Activated CD4-positive, alpha-beta T cell treated with anti-CD3 and anti-CD28 coated beads for 4 hours (primary cell): ENCODE data around the gene GNAQ.

Experiments
- DNase-seq, 2 donors: peaks; one replicate each; pipeline ENCODE4 v3.0.0-alpha.2; 2020

GNAQ gene

DNA sequence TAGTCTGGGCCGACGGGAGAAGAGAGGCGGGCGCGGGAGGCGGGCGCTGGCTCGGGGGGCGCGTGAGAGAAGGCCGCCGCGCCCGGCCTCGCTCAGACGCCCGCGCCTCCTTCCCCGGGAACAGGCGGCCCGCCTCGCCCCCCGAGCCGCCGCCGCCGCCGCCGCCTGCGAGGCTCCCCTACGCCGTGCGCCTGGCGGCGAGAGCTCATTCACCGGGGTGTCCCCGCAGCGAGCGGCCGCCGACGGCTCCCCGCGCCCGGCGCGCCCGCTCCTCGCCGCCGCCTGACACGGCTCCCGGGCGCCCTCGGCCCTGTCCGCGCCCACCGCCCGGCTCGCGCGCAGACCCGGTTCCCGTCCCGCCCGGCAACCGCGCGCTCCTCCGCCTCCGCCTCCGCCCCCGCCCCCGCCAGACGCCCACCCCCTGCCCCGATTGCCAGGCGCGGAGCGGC lies at the start of gene GNAQ:
TSS of gene GNAQ (minus strand) at position 368 of the 449 bp plus-strand sequence. CDS start 576 bp downstream, outside the sequence.
- DNase-seq: no peak

DNA sequence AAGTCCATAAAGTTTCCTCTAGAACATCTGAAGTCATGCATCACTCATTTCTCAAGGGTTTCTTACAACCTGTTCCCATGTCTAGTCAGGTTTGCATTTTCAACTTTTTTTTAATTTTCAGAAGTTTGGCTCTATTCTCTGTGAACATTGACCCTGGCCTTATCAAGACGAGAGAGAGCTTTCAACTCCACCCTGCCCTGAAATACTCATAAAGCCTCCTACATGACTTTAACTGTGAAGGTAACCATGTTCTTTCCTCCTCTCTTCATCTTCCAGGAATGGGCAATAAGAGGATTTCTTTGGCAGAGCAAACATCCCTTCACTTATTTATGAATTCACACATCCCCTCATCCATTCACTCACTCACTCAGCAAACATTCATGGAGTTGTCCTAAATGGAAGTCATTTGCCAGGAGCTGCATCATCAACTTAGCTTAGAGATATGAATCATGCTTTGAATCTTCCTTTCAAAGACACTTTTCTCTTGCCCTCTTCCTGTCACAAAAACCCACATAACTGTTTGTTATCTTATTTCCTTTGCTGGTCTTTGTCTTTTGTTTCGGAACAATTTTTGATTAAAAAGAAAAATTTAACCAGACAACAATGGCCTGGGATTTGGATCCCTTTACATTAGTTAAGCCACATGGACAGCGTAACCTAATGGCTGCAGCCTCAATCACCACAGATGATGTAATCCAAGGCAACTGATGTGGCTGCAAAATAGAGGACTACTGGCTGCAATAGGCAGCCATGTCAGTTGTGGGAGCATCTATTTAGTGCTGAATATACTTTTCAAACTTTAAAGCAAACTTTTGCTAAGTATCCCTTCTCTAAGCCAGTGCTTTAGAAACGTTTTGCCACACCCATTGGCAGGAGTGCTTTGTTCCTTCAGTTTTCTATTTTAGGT lies 43.0 kb upstream of the GNAQ start:
- DNase-seq: peak in 1 of 2 donors; percentile 4

DNA sequence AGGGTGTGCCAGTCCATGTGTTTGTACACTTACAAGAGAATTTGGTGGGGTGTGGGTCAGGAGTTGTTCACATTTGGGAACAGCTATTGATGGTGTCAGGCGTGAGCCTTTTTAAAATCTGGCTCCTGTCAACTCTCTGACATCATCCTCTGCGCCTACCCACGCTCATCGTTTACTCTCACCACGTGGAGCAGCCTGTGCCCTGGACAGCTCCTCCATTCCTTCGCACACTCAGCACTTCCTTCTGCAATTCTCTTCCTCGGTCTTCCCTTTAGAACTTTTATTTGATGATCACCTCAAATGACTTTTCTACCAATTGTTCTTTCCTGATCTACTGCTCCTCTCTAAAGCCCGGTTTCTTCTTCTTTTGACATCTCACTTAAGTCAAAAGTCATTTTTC lies 42.1 kb upstream of the GNAQ start:
- no peak for DNase-seq

DNA sequence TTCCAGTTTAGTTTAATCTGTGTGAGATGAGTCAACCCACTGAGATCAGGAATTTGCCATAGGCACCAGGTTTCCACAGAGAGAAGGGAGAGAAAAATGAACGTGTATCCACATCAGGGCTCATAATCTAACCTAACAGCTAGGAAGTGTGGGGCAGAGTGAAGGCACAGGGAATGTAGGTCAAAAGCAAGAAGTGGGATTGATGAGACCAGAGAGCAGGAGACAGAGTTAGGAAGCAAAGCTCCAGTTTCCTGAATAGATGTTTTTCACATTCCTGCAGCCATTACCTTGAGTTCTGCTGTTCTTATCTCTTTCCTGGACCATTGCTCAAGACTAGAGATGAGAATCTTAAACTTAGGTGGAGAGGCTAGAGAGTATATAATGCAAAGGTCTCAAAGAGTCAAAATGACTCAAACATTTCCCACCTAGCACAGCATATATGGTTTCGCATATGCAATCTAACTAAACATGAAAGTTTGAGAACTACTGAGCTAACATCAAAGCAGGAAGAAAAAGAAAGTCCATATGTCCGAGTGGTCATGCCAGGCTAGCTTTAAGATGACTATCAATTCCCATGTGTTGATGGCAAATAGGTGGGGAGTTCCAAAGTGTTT lies 41.1 kb upstream of the GNAQ start:
- no peak for DNase-seq

DNA sequence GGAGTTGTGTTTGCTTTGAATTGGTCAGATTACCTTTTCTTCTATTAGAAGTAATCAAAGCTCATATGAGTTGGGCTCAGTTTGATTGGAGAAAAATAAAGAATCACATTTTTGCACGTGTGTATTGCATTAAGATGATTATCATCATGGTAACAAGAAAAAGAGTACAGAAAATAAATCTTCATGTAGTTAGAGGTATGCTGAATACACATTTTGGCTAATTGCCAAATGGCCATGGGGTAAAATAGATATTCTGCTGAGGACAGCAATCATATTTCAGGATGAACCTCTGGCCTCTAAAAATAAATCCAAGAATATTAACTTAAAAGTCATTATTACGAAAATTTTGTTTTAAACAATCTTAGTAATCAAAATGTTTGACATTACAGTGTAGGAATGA lies 38.9 kb upstream of the GNAQ start:
- DNase-seq: no peak

DNA sequence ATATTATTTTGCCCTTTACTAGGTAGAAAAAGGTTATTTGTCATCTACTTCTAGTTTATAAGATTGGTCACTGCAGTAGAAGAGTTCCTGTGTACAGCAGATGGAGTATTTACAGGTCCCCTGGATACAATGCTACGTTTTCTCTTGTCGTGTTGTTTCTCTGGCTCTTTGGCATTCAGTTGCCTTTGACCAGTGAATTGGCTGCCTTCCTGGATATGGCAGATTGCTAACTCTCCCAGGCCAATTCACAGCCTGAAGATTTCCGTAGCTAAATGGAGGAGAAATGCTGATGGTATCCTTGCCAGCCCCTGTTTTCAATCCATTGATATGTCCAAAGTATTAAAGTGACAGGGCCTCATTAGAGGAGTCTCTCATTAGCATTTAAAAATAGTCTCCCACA lies 32.5 kb upstream of the GNAQ start:
- DNase-seq: no peak

DNA sequence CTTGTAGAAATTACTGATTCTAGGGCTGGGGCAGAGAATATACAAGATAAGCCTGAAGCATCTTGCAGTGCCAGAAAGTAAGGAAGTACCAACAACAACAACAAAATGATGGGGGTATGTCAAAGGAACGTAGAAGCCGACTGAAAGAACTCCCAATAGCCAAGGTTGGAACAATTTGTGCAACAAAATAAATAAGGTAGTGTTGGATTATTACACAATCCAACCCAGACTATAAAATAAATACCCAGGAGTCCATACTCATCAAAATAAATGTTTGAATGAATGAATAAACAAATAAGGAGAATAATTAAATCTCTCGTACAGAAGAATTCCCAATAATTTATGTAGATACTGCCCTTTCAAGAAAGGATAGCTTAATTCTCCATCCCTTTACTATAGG lies 31.1 kb upstream of the GNAQ start:
- no peak for DNase-seq

DNA sequence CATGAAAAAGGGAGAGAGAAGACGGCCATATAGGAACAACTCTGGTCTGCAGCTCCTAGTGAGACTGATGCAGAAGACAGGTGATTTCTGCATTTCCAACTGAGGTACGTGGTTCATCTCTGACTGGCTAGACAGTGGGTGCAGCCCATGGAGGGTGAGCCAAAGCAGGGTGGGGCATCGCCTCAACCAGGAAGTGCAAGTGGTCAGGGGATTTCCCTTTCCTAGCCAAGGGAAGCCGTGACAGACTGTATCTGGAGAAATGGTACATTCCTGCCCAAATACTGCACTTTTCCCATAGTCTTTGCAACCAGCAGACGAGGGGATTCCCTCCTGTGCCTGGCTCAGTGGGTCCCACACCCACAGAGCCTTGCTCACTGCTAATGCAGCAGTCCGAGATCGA lies 22.6 kb upstream of the GNAQ start:
- peak; percentile 25 to 39 for DNase-seq

DNA sequence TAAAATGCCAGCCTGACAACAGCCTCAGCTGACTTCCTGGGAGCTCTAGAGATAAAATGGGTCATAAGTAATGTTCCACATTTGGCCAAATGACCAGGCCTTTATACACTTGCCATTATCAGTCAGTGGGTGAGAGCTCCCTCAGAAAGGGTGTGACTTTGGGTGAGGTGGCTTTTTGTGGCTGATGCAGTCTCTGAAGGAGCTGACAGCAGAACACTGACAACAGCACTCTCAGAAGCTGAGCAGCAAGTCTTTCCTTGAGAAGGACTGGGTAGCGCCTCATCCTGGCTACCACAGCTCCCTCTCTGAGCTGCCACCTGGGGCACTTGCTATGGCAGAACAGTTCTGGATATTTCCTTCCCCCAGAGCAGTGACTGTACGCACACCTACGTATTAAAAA lies 22.0 kb upstream of the GNAQ start:
- no peak for DNase-seq

DNA sequence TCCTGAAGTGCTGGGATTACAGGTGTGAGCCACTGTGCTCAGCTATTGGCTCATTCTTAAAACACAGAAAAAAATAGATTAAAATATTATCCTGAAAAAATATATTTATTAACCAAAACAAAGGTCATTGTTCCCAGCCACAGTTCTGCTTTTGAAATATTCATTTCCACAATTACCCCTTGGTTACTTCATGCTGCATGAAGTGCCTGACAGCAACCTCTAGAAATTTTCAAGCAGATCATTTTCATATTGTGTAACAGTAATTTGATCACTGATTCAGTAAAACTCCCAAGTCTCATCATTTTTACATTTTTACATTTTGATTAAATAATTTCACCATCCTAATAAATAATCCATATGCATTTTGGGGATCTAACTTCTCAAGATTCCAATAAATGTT lies 18.8 kb upstream of the GNAQ start:
- DNase-seq: no peak

DNA sequence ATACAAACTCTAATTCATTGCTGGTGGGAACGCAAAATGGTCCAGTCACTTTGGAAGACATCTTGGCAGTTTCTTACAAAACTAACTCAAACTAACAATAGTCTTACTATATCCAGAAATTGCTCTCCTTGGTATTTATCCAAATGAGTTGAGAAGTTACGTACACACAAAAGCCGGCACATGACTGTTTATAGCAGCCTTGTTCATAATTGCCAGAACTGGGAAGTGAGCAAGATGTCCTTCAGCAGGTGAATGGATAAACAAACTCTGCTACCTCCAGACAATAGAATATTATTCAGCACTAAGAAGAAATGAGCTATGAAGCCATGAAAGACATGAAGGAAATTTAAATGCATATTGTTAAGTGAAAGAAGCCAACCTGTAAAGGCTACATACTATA lies 17.9 kb upstream of the GNAQ start:
- no peak for DNase-seq

DNA sequence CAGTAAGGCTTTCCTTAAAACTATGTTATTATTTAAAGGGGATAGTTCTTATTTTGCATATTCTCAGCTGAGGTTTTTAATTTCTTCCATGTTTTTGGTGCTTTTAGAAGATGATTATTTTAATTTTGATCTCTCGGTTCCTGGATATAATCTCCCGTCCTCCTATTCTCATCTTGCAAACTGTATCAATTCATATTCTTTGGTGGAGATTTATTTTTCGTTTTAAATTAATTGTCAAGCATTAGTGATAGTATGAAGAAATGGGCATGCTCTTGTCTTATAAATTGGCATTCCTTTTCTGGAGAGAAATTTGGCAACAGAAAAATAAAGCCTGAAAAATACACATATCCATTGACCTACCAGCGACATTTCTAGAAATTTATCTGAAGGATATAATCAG lies 15.5 kb upstream of the GNAQ start:
- no peak for DNase-seq

DNA sequence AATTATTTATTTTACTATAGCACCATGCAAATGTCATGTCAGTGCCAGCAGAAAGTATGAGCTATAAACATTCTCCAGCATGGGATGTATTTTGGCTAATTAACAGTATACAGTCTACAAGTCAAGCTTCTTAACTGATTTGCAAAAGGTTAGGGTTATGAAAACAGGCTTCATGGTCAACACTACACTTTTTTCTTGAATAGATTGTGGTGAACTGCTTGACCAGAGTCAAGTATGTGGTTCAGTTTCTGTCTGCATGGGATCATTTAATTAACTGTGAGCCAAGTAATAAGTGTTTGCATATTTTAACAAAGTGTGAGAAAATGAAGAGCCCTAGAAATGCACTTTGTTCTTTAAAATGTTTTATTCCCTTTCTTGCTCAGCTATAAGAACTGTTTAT lies 14.5 kb upstream of the GNAQ start:
- DNase-seq: no peak

DNA sequence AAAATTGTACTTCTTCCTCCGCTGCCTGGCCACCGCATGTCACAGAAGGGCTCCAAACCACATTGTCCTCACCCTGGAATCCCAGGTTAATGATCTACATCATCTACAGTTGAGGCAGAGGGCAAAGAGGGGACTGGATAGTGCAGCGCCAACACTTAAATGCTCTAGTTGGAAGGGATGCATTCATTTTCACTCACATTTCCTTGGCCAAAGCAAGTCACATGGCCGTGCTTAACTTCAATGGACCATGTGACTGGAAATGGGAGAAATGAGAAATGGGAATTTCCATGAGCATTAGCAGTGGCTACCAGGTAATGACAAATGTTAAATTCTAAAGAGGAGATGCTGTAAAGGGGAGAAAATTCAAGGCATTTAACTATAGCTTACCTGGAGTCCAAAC lies 13.3 kb upstream of the GNAQ start:
- no peak for DNase-seq

DNA sequence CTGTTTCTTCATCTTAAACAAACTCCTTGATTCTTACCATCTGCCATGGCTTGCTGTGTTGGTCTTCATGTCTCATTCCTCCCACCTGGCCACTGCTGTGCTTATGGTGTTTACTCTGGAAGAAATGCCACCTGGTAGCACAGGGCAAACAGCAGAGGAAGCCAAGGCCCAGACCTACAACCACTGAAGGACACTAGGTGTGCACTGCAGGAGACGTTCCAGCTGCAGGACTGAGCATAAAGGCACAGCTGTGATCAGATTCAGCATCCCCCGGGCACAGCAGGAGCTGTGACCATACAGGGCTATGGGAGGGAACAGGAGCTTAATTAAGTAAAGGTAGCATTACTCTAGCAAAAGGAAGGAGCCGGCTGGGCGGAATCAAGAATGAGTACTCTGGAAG lies 12.6 kb upstream of the GNAQ start:
- DNase-seq: no peak

DNA sequence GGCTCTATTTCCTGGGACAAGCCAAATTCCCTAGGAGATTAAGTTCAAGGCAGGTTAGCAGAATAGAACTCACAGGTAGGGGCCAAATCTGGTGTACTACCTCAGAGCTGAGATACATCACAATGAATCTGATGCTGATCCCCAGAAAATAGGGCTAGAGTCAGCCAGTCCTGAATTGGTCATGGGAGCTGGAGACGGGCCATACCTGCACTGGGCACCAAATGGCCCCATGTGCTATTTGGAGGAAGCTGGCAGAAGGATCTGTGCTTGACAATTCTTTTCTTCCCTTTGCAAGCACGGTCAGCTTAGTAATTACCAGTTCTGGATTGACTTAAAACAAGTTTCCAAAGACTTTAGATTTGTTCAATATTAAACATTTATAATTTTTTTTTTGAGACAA lies 10.4 kb upstream of the GNAQ start:
- no peak for DNase-seq

DNA sequence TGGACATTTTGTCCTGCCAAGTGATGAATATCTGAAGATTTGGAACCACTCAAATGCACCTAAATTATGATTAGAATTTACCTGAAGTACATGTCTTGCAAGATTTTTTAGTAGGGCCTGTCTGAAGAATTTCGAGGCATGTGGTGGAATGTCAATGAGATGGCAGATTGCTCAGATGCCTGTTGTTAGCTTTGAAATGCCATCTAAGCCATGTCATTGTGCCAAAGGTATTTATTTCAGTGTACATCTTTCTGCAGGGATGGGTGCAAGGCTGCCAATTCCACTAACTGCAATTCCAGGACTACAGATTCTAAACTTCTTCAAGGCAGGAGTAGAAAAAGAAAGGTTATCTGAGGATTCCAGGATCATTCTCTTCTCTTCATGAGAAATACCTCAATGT lies 9.1 kb upstream of the GNAQ start:
- DNase-seq: no peak

DNA sequence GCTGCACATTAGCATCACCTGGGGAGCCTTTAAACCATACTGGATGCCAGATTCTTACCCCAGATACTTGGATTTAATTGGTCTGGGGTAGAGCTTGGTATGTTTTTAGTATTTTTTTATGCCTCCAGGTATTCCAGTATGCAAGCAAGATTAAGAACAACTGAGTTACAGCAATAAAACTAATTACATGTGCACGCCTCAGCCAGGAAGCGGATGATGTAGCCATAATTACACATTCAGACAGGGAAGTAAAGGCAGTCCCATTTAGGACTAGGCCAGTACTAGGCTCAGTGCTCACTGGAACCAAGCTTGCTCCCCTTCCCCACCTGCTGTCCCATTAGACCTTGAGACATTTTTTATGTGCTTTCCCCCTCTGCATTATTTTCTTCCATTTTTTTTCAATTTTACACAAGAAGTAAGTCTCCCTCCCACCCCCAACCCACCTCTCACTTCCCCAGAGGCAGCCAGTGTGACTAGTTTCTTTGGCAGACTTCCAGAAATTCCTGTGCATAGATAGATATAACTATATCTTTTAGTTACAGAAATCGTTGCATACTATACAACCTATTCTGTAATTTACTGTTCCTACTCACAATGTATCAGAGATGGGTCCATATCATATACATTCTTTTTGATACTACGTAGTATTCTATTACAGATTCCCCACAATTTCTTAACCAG lies 7.1 kb upstream of the GNAQ start:
- DNase-seq: no peak

DNA sequence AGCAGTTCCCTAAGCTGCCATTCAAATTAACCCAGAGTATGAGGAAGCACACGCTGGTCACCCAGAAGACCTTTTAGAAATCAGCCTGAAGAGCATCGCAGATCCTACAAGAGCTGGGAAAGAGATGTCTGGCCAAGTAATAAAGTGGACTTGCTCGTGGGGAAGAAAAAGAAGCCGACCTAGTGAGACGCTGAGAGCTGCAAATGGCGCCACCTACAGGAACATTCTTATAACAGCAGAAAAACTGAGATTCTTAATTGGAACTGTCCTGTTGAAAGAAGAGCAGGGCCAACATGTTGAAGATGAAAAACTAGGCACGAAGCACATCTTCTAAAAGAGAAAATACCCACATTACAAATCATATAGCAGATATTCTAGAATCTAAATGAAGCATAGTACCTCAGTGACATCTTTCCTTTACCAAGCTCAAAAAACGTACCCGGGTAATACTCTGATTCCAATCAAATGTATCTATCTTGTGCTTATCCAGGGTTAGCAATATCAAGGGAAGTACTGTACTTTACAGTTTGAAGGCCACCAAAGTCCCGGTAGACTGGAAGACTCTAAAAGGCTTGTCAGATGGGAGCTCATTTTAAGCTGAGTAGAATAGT lies 3.9 kb upstream of the GNAQ start:
- peak; percentile 50 to 57 for DNase-seq

DNA sequence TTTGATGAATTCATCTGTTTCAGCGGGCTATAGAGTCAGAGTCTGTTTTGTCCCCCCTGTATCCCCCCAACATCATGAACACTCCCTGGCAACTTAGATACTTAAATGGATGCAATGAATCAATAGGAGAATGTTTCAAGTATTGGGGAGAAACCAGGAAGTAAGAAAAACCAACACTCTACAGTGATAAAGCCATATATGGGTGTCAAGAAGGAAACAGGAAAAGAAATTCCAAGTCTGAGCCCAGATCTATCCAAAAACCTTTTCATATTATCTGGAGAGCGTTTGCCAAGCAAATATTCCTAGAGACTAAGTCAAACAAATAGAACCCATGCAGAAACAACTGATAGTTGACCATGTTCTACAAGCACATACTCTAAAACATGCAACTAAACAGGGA lies 2.3 kb upstream of the GNAQ start:
- DNase-seq: no peak

DNA sequence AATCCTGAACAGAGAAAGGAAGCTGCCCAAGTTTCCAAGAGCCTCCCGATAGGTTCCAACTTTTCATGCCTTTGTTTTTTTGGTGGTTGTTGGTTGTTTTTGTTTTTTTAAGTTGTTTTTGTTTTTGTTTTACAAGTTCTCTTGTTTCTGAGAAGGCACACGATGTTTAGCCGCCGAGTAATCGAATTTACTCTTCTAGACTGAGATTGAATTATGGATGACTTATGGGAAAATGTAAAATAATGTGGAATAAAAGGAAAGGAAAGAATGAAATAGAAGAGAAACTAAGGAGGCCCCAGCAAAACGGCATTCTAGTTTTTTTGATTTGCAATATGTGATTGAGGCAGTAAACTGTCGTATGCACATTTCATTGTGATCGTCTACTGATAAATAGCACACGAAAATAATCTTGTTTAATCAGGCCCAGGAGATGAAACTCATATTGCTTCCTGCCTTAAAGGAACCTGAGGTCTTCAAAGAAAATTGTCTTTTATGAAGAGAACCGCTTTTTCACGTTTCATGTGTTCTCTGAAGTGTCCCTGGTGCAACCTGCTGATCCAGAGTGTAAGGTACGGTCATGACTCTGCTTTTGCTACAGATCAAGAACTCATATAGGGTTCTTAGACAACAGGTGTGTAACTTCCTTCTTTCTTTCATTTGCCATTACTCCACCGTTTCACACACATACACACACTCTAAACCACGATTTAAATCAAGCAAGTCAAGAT lies 1.3 kb upstream of the GNAQ start:
- DNase-seq: no peak

DNA sequence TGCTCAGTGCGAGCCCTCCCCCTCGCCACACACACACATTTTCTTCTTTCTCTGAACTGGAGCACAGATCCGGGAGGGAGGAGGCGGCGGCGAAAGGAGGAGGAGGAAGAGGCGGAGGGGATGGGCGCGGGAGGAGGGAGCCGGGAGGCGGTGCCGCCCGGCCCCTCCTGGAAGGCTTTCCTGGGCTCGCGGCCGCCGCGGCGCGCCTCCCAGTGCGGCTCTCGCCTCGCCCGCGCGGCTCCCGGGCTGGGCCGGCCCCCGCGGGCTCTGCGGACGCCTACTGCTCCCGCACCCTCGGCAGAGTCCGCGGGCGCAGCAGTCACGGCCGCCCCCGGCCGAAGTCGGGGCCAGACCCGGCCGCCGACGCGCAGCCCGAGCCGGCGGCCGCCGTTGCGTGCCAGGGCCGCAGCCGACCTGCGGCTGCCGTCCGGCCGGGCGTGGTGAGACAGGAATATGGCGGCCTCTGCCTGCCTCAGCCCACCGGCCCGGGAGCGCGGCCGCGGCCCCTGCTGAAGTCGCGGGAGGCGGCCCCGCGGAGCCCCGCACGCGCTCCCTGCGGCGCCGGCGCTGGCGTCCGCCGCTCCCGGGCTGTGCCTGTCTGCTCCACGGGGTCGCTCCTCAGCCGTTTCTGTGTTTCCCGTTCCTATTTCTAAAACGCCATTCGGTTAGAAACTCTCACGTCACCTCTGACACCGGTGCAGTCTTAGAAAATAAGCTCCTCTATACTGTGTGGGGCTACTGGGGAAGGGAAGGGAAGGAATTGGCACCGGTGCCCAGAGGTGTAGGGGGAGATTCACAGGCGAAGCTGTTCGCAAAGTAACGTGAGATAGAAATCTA lies 500 bp upstream of the GNAQ start:
- peak; percentile 80 to 84 for DNase-seq
